Activated T-helper 1 cell treated with Interleukin-2 at 50 U/mL for 16 hours (primary cell): Measurements from ENCODE around the gene KIF15.
"Not testable (repeated sequence)": the region's sequence is repeated elsewhere in the genome, so short reads cannot be mapped to it uniquely, and the experiment has no call there.

Source experiments
- DNase-seq: peaks from one replicate; pipeline ENCODE4 v3.0.0-alpha.2; 2020; ENCODE audit warnings: low read depth

KIF15 gene

DNA sequence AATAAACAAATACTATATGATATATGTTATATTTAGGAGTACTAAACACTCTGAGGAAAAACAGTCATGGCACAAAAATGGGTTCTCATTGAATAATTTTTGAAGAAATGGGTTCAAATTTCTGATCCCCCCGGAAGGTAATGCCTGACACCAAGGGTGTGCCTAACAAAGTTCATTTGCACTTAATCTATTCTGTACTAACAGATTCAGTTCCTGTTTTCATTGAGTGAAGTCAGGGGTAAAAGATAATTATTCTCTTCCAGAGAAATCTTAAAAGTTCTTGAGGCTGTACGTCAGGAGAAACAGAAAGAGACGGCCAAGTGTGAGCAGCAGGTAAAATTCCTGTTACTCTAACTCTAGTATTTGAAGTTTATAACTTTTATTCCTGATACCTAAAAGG is 65.6 kb downstream of the KIF15 start:
- DNase-seq = no peak

DNA sequence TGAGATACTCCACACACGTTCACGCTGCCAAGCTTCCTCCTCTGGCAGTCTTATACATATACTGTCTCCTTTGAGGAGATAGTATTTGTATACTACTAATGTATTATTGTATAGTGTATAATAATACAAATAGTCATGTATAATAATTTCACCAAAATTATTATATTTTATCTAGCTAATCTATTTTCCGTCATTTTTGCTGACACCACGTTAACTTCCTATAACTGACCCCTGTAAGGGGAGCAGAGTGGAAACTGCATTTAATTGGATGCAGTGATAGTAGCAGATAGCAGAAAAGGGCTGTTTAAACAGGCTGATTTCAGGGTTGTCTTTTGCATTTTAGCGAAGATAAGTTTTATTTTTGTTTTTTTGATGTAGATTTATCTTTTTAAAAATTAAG is 69.6 kb downstream of the KIF15 start:
- DNase-seq = no peak

DNA sequence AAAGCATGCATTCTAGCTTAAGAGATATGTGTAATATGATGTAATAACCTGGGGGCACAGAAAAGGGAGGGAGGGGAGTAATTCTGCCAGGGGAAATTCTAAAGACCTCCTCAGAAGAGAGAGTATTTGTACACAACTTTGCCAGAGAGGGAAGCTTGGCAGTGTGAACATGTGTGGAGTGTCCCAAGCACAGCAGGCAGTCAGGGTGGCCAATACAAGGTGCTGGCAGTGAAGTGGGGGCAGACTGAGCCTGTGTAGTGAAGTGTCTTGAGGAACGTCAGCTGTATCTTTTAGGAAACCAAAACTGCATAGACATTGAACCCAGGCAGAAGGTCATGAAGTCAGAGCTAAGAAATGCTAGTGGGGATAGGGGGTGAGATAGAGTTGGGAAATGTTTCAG is 70.4 kb downstream of the KIF15 start:
- no peak for DNase-seq

DNA sequence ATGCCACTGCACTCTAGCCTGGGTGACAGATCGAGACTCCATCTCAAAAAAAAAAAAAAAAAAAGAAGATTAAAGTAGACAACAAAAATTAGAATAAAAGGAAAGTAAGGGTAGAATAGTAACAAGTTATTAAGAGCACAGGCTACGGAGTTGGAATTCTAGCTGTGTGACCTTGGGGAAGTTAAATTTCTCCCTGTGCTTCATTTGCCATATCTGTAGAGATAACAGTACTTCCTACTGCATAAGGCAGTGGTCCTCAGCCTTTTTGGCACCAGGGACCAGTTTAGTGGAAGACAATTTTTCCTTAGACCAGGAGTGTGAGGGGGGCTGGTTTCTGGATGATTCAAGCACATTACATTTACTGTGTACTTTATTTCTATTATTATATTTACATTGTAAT is 71.4 kb downstream of the KIF15 start:
- no peak for DNase-seq

DNA sequence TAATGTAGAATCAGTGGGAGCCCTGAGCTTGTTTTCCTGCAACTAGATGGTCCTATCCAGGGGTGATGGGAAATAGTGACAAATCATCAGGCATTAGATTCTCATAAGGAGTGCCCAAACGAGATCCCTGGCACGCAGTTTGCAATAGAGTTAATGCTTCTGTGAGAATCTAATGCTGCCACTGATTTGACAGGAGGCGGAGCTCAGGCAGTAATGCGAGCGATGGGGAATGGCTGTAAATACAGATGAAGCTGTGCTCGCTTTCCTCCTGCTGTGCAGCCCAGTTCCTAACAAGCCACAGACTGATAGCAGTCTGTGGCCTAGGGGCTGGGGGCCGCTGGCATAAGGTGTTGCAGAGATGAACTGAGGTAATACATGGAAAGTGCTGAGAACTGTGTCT is 71.8 kb downstream of the KIF15 start:
- DNase-seq = no peak

DNA sequence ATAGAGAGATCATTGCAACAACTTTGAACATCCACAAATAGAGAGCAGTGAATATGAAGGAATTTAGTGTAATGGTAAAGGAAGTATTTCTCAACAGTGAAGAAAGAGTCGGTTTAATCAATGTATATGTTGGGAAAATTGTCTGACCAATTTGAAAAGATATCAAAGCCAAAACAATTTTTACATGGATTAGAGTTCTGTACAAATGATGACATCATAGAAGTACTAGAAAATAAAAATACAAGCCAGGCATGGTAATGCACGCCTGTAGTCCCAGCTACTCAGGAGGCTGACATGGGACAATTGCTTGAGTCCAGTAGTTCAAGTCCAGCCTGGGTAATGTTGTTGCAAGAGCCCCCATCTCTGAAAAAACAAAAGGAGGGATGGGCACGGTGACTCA is 74.1 kb downstream of the KIF15 start:
- DNase-seq = no peak

DNA sequence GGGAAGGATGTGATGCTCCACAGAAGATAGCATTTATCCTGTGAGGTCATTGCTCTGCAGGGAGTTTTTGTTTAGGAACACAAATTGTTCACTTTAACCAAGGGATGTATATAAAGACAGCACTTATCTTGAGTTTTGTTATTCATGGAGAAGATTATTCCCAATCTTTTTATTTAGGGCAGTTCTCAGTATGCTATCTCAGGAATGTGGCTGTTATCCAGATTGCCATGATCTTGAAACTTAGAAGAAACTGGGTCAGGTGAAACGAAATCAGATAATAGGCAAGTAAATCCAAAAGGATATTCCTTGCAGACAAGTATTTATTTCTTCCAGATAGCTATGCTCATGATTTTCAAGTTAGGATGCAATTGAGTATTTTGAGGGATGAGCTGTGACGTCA is 80.8 kb downstream of the KIF15 start:
- DNase-seq = no peak

DNA sequence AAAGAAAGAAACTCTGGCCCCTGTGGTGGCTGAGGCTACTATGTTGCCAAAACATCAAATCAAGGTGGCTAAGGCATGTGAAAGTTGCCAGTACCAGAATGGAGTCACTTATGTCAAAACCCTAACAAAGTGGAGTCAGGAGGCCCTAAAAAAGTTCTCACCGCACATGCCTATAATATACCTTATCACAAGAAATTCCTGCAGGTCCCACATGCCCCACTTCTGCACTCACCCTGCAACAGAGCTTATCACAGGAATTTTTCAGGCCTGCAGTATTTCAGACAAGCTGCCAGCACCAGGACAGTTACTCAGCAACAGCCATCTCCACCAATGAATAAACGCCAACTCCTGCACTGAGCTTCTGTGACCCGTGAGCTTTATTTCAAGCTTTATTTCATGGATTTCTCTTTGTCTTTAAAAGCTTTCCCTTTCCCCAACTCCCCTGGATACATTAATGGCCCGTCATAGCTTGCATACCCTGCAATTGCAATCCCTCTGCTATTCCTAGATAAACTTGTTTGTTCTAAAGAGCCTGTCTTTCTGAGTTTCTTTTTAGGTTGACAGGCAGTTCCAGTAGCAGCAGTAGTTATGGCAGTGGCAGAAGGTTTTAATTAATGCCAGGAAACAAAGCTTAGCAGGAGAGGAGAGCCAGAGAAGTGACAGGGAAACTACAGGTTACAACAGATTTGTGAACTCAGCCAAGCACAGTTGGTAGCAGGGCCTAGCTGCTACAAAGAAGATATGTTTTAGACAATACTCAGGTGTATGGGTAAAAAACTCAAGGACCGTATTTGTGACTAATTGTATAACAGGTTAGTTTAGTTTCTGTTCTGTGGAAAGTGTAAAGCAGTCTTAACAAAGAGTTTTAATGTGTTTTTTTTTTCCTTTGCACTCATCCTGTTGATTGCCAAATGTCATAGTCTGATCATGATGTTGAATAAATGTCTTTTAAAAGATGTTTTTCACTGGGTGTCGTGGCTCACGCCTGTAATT is 84.2 kb downstream of the KIF15 start:
- no peak for DNase-seq

DNA sequence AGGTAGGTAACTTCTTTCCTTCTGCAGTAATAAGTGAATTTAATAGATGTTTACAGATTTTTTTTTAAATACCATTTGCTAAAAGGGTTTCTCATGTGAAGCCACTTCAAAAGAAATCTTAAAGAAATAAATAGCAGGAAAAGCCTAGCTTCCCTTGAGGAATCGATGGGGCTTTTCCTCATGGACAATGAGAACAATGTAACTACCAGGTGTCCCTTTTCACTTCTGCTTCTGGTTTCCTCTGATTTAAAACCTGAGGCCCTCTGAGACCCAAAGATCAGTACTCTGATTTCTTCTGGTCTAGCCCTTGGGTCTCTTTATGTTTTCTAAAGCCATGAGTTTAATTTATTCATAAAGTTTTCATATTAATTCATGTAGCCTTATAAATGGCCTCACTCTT is 87.0 kb downstream of the KIF15 start:
- no peak for DNase-seq

DNA sequence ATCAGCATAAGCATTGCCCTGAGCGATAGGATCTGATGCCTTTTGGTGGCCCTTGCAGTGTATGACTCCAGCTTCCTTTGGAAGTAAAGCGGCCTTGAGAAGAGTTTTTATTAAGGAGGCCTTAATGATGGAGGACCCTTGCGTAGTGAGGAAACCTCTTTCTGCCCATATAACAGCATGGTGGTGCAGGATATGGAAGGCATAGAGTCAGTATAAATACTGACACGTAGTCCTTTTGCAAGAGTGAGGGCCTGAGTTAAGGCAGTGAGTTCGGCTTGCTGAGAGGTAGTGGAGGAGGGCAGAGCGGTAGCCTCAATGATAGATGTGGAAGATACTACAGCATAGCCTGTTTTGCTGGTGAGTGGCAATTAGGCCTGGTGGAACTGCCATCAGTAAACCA is 95.1 kb downstream of the KIF15 start:
- DNase-seq = not testable (repeated sequence)

DNA sequence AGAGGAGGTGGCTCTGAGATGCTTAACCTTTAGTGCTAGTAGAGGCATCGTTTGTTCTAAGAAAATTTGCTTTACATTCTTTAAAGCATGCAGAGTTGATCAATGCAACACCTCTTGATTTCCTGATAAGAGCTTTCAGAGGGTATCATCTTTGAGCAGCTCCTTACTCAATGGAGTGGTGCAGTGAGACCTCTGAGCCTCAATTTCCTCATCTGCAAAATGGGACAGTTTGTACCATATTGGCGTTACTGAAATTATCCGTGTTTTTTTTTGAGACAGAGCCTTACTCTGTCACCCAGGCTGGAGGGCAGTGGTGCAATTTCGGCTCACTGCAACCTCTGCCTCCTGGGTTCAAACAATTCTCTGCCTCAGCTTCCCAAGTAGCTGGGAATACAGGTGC is 98.5 kb downstream of the KIF15 start:
- no peak for DNase-seq

DNA sequence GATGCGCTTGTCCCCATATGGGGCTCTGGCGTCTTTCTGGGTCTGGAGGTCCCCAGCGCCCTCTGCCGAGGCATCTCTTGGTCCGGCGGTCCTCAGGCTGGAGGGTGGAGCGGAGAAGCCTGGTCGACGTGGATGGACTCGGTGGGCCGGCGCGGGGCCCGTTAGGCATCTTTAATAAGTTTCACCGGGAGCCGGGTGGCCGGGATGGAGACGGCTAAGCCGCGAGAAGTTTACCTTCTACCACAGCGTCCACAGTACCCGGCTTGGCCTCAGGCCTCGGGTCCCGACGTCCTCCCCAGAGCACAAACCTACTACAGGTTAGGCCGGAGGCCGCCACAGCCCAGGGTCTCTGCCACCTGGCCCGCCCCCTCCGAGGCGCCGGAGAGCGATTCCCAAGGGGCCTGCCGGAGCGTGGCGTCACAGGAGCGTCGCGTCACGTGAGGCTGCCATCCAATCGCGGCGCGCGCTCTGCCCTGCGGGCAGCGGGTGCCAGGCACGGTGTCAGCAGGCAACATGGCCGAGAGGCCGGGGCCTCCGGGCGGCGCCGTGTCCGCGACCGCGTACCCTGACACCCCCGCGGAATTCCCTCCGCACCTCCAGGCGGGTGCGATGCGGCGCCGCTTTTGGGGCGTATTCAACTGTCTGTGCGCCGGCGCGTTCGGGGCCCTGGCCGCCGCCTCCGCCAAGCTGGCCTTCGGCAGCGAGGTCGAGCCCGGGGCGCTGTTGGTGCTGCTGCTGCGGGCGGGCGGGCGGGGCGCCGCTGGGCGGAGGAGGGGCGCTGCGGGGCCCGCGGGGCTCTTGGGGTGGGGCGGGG is 100.0 kb downstream of the KIF15 start, which contains the start of gene TMEM42:
TMEM42 (plus strand) TSS at position 501 of the 814 bp plus-strand sequence; CDS start at position 514, 13 bp downstream.
- peak; percentile 78 for DNase-seq

DNA sequence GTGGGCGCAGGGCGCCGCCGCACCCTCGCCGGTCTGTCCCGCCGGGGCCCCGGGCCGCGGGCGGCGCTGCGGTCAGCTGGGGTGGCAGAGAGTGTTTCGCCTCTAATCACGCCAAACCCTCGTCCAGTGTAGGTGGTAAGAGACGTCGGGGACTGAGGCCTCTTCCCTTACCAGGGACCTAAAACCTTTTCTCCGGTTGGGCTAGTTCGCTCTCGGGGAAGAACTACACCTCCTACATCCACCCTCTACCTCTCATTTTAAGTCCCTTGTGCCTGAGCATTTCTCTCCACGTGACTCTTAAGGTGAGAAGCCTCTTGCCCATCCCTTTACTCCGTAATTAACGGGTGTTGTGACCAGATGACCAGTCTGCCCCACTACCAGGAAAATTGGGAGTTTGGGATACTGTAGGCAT is 100.6 kb downstream of the KIF15 start:
- DNase-seq = no peak

DNA sequence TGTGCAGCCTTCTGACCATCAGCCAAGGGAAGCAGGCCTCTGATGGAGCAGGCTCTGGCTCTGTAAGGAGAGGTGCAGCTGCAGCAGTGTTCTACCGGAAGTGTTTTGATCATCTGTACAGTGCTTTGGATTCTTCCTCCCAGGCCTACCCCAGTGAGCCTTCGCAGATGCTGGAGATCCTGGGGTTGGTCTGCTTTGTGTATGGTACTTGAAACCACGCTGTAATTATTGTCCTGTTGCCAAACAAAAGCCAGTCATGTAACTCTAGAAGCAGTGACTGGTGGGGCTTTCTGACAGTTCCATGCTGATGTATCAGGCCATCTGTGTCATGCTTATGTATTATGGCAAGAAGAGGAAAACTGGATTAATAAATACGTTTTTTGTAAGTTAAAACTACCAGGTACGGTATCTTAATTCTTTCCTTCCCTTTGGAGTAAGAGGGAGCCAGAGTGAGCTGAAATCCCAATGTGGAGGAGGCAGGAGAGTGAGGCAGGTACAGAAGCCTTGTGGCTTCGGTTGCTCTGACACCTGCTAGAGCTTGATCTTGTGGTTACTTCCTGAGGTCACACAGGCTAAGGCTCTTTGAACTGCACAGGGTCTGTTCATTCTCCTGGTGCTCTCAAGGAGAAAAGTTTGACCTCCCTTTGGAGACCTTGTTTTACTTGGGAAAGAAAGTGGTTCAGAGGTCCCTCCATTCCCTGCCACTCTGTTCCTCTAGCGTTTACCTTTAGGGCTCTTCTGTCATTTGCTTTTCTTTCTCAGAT is 103.9 kb downstream of the KIF15 start:
- no peak for DNase-seq

DNA sequence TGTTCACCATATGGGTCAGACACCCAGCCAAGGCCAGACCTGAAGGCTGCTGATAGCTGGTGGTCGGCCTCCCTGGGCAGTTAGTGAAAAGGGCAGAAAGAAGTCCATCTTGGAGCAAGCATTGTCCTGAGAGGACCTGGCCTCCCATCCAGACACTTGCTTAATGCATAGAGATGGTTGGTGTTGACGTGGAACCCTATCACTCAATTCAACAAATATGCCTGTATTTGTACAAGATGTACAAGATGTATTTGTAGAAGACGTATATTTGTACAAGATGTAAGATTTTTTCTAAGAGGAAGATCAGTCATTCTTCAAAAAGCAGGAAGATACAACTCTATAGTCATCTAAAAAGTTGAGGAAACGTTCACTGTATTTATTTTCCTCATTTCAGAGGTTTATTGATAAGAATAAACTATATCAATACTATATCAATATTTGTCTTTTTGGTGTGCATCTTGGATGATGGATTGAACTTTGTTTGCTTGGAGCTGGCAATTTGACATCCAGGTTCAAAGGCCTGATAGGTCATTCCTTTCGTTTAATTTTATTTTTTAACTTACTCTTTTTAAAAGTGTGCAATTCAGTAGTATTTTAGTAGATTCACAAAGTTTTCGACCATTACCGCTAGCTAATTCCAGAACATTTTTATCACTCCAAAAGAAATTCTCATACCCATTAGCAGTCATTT is 106.0 kb downstream of the KIF15 start:
- no peak for DNase-seq

DNA sequence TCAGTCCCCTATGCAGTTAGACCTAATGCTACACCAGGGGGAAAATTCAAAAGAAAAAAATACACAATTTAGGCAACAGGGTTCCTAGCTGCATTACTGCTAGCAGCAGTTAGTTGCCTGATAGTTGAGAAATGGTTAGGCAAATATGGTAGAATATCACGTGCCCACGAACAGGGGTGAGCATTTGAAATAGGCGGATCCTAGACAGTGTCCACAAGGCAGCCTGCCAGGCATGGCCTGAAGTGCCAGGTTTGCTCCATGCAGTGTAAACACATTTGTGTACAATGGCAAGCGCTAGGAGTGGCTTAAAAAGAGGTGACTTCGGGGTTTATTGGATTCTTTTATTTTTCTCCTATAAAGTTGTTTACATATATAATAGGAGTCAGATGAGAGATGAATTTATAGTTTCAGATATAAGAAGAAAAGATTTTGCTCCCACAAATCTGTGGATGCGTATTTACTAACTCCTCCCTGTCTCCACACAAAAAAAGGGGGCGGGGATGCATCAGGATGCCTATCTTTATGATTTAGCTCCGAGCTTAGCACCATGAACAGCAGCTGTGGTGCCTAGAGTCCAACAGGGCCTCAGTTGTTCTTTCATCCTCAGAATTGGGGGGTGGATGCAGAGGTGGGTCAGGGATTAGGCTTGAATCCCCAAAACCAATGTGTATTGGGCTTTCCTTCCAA is 108.9 kb downstream of the KIF15 start:
- no peak for DNase-seq

DNA sequence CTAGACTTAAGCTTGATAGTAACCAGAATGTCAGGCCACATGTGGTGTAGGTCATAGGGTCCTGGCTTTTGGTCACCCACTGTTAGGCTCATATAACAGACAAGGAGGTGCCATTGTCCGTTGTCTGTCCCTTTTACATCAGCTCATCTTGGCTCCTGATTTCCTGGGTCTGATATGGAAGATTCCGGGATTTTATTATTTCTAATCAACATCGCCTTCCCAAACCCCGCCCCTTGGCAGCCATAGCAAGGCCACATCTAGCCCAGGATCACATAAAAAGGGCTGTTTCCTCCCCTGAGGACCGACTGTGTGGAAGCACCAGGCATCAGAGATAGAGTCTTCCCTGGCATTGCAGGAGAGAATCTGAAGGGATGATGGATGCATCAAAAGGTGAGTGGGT is 112.7 kb downstream of the KIF15 start, which contains the start of gene TGM4:
TGM4 (plus strand) TSS at position 301 of the 400 bp plus-strand sequence; CDS start at position 372, 71 bp downstream.
- no peak for DNase-seq

DNA sequence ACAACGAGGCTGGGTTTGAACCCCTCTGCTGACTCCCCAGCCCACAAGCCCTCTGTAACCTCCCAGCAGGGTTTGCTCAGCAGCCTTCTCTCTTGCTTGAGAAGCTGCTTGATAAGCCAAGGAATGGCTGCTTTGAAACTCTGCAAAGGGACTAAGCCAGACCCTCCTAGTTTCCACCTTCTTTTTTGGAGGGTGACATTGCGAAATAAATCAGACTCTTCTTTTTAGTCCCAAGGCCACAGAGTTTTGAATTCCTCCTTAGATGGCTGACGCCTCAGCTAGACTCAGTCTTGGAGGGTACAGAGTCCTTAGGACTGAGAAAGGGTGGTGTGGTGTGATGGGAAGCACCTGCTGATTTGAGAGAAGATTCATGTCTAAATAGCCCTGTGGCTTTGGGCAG is 114.0 kb downstream of the KIF15 start:
- DNase-seq = no peak

DNA sequence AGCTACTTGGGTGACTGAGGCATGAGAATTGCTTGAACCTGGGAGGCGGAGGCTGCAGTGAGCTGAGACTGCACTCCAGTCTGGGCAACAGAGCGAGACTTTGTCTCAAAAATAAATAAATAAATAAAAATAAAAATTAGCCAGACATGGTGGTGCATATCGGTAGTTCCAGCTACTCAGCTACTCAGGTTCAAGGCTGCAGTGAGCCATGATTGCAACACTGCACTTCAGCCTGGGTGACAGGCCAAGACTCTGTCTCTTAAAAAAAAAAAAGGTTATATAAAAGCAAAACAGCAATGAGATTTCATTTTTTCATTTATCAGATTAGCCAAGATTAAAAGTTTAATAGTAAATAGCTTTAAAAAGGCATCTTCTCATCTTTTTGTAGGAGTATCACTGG is 115.7 kb downstream of the KIF15 start:
- DNase-seq = no peak

DNA sequence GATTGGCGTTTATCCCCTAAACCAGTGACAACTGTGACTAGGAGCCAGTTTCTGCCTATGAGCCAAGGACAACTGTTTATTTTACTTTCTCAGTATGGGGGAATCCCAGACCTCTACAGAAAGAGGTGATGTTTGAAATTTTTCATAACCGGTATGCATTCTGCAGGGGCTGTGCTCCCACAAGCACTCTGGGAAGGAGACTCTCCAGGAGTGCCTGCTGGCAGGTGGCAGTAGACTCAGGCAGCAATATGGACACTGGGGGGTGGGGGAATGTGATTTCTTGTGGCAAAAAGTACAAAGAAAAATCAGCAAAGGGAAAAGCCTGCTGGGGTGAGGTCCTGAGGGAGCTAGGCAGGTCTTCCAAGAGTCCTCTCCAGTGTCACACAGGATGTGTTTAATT is 118.7 kb downstream of the KIF15 start:
- no peak for DNase-seq
